ENCODE results near the gene GABRB1.

GABRB1 gene

DNA sequence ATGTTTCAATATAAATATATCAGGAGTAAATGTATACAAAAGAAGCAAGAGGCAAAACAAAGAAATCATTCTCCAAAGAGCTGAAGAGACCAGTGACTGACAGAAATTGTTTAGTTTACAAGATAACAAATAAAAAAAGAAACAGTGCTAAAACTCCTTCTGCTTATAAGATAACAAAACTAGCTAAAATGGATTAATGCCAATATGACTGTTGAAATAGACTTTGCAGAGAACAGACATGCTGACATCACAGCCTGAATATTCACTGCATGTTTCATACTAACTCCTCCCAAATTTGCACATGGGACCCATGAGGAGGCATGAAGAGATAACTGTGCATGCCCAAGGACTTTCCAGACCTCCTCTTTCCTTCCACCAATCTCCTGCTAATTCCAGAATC lies 31.8 kb upstream of the GABRB1 start:
- TF ChIP-seq, protein P1, sequence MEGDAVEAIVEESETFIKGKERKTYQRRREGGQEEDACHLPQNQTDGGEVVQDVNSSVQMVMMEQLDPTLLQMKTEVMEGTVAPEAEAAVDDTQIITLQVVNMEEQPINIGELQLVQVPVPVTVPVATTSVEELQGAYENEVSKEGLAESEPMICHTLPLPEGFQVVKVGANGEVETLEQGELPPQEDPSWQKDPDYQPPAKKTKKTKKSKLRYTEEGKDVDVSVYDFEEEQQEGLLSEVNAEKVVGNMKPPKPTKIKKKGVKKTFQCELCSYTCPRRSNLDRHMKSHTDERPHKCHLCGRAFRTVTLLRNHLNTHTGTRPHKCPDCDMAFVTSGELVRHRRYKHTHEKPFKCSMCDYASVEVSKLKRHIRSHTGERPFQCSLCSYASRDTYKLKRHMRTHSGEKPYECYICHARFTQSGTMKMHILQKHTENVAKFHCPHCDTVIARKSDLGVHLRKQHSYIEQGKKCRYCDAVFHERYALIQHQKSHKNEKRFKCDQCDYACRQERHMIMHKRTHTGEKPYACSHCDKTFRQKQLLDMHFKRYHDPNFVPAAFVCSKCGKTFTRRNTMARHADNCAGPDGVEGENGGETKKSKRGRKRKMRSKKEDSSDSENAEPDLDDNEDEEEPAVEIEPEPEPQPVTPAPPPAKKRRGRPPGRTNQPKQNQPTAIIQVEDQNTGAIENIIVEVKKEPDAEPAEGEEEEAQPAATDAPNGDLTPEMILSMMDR (IDR thresholded peaks at IDR 0.05; ENCODE audit: low read depth, low read length) = no peak
- peak; percentile 16 to 55 for DNase-seq (ENCODE audit: low read depth in 2 of 2)
- no peak overlapping the region for H3K4me3 ChIP-seq (replicated peaks in 1 of 2; ENCODE audit: low read depth in 2 of 2, low read length in 2 of 2)

DNA sequence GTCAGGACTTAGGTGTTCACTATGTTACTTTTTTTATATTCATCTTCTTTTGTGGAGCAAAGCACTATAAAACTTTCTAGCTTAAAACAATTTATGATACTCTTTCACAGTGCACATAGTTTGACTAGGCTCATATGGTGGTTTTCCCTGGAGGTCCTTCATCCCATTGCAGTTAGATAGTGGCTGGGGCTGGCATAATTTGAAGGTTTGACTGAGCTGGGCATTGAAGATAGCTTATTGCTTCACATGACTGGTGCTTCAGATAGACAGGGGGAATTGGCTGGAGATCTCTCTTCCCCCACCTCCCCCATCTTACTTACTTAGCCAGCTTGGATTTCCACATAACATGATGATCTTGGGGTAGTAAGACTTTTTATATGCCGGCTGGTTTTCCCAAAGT lies 31.0 kb upstream of the GABRB1 start:
- TF ChIP-seq, protein P1 (IDR thresholded peaks at IDR 0.05; ENCODE audit: low read depth, low read length) = no peak
- no peak for DNase-seq (ENCODE audit: low read depth in 2 of 2)
- no peak overlapping the region for H3K4me3 ChIP-seq (replicated peaks in 1 of 2; ENCODE audit: low read depth in 2 of 2, low read length in 2 of 2)

DNA sequence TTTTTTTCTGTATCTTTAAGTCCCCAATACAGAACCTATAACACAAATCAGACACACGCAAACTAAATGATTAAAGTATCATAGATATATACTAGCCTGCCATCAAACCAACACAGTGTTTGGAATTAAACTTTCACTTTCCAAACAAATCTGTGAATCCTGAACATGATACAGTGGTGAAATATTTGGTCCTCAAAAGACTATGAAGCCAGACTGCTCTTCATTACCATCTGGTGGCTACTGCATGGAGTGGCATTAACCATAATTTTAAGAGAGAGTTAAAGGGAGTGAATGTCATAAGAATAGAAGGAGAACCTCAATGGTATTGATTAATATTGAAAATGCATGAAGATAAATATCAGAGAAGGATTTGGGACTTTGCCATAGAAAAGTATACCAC lies 28.8 kb upstream of the GABRB1 start:
- TF ChIP-seq, protein P1 (IDR thresholded peaks at IDR 0.05; ENCODE audit: low read depth, low read length) = peak; percentile 41
- H3K4me3 ChIP-seq (replicated peaks in 1 of 2; ENCODE audit: low read depth in 2 of 2, low read length in 2 of 2) = no peak overlapping the region
- peak; percentile 7 to 45 for DNase-seq (ENCODE audit: low read depth in 2 of 2)

DNA sequence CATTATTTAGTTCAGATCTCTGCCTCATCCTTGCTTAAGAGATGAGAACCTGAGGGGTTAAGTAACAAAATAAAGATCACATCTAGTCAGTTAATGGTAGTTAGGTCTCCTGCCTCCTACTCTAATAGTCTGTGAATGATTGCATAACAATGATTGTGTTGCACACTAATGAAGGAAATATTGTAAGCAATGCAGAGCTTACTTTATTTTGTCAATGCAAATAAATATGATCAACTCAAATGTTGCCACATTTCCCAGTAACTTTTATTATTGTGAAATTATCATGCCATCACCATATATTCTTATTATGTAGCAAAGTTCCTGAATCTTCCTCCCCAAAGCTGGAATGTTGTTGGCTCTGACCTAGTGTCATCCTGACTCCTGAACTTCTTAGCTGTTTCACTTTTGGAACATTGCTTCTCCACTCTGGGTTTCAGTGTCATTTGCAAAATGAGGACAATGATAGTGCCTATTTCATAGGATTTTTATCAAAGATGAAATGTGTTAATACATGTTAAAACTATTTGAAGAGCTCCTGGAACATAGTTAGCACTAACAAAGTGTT lies 20.9 kb upstream of the GABRB1 start:
- no peak overlapping the region for H3K4me3 ChIP-seq (replicated peaks in 1 of 2; ENCODE audit: low read depth in 2 of 2, low read length in 2 of 2)
- TF ChIP-seq, protein P1 (IDR thresholded peaks at IDR 0.05; ENCODE audit: low read depth, low read length) = no peak
- no peak for DNase-seq (ENCODE audit: low read depth in 2 of 2)

DNA sequence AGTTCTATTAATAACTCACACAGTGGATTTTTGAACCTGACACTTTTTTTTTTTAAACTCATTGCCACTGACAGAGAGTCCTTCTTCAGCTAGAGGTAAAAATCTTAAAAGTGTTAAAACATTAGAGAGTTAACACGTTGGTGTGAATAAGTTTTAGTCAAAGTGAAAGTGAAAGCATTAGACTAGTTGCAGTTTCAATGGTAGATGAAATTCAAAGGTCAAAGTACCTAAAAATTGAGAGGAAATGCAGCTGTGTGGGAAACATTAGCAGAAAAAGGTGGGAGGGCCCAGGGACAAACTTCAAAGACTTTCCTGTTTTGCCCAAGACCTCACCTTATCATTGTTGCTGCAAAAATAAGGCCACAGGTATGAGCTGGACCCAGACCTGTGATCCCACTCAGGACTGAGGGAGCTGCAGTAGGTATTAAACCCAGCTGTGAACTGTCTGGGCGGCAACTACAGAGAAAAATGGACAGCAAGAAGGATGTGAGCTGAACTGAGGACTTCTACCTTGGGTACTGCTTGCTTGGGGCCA lies 20.4 kb upstream of the GABRB1 start:
- no peak for DNase-seq (ENCODE audit: low read depth in 2 of 2)
- no peak overlapping the region for H3K4me3 ChIP-seq (replicated peaks in 1 of 2; ENCODE audit: low read depth in 2 of 2, low read length in 2 of 2)
- TF ChIP-seq, protein P1 (IDR thresholded peaks at IDR 0.05; ENCODE audit: low read depth, low read length) = no peak

- TF ChIP-seq, protein P1 (IDR thresholded peaks at IDR 0.05; ENCODE audit: low read depth, low read length) = no peak
- H3K4me3 ChIP-seq (replicated peaks in 1 of 2; ENCODE audit: low read depth in 2 of 2, low read length in 2 of 2) = no peak overlapping the region
- no peak for DNase-seq (ENCODE audit: low read depth in 2 of 2)
Observed at GRCh38 chr4:47012676-47013075, 18.7 kb upstream of the GABRB1 start.

- H3K4me3 ChIP-seq (replicated peaks in 1 of 2; ENCODE audit: low read depth in 2 of 2, low read length in 2 of 2) = no peak overlapping the region
- TF ChIP-seq, protein P1 (IDR thresholded peaks at IDR 0.05; ENCODE audit: low read depth, low read length) = no peak
- no peak for DNase-seq (ENCODE audit: low read depth in 2 of 2)
Observed at GRCh38 chr4:47013373-47013772, 18.0 kb upstream of the GABRB1 start.
